Cardiac fibroblast (primary cell): ENCODE data around the gene TPRG1.

Experiments used
- DNase-seq, 2 donors: peaks; one replicate each; pipeline versions ENCODE4 v3.0.0 to v3.0.0-alpha.2; 2010; ENCODE audit warnings: low read depth in 2 of 2
- H3K4me3 ChIP-seq, 2 donors: replicated peaks in 1 of 2; 1 replicate in 1 of 2; 2 replicates in 1 of 2; pipeline ENCODE4 v1.5.1; 2011; ENCODE audit warnings: low read depth in 2 of 2, low read length in 2 of 2, mild to moderate bottlenecking in 2 of 2, moderate library complexity in 1 of 2
- CTCF ChIP-seq: IDR thresholded peaks from one replicate; pipeline ENCODE4 v1.5.1; 2011; ENCODE audit warnings: low read depth, mild to moderate bottlenecking, low read length, inconsistent platforms

The TPRG1 gene

GRCh38 chr3:189260556-189261493, 89.1 kb downstream of the TPRG1 start:
- peak in 1 of 2 donors; percentile 16 for DNase-seq
- no peak overlapping the region for H3K4me3 ChIP-seq
- no peak for TF ChIP-seq CTCF

- no peak for TF ChIP-seq CTCF
- H3K4me3 ChIP-seq = no peak overlapping the region
- no peak for DNase-seq
Observed at GRCh38 chr3:189262746-189263145, 91.0 kb downstream of the TPRG1 start.

- peak; percentile 24 for TF ChIP-seq CTCF
- peak; percentile 24 to 33 for DNase-seq
- H3K4me3 ChIP-seq = no peak overlapping the region
Observed at GRCh38 chr3:189267981-189268613, 96.3 kb downstream of the TPRG1 start.

- TF ChIP-seq CTCF = no peak
- DNase-seq = peak; percentile 25 to 28
- no peak overlapping the region for H3K4me3 ChIP-seq
Observed at GRCh38 chr3:189269365-189269764, 97.6 kb downstream of the TPRG1 start.

GRCh38 chr3:189270248-189270832, 98.6 kb downstream of the TPRG1 start:
- DNase-seq = peak; percentile 86 to 87
- TF ChIP-seq CTCF = peak; percentile 85
- H3K4me3 ChIP-seq = no peak overlapping the region

GRCh38 chr3:189272500-189273119, 100.8 kb downstream of the TPRG1 start:
- peak; percentile 32 for TF ChIP-seq CTCF
- DNase-seq = peak in 1 of 2 donors; percentile 3
- H3K4me3 ChIP-seq = no peak overlapping the region
